LNCAP (cell line): ENCODE measurements around the gene DSCAML1.

ENCODE experiments used
- CTCF ChIP-seq: fragments of 450-650 bp; IDR thresholded peaks from 2 replicates; pipeline ENCODE4 v1.5.1; 2017; ENCODE audit warnings: mild to moderate bottlenecking

DSCAML1 gene

GRCh38 chr11:117468888-117469287 is 328.1 kb downstream of the DSCAML1 start:
- TF ChIP-seq CTCF: no peak

GRCh38 chr11:117467770-117468169 is 329.2 kb downstream of the DSCAML1 start:
- TF ChIP-seq CTCF: no peak

- no peak for TF ChIP-seq CTCF
These were observed 330.1 kb downstream of the DSCAML1 start for GRCh38 chr11:117466966-117467365.

- TF ChIP-seq CTCF: no peak
These were observed 331.6 kb downstream of the DSCAML1 start for GRCh38 chr11:117465236-117465997.

- no peak for TF ChIP-seq CTCF
These were observed 332.2 kb downstream of the DSCAML1 start for GRCh38 chr11:117464778-117465177.

- TF ChIP-seq CTCF: no peak
These were observed 334.2 kb downstream of the DSCAML1 start for GRCh38 chr11:117462864-117463247.

- no peak for TF ChIP-seq CTCF
These were observed 334.7 kb downstream of the DSCAML1 start for GRCh38 chr11:117462183-117462863.
